IMR-90 (cell line): ENCODE results near the gene CHPF2. TPM values are rescaled to one million over a fixed set of nuclear protein-coding genes. Genes with fewer than 3 reads are reported as not detected.

Experiments
- ATAC-seq: fragments of 200-7000 bp; cut with Tn5 transposase; 2 replicates; pipeline ENCODE4 v1.9.1; 2020; ENCODE audit warnings: low read depth, mild to moderate bottlenecking, moderate library complexity
- BruUV-seq: library from RNA; stranded (reverse); fragments of 400-500 nt; replicated peaks from 2 replicates; lab custom pipeline; 2021; lab: Mats Ljungman, UMichigan
- CTCF ChIA-PET: fragments of 300-600 bp; formaldehyde crosslinking; extraction: SDS; loops from one replicate; lab custom pipeline; 2021; ENCODE audit warnings: antibody characterized with exemption; lab: Yijun Ruan, JAX
- POLR2A ChIA-PET: fragments of 300-600 bp; sonication (Branson Sonifier 250); formaldehyde crosslinking; loops from one replicate; lab custom pipeline; 2022; ENCODE audit warnings: antibody characterized with exemption; ENCODE audit not compliant: unreplicated experiment; lab: Charles Lee
- DNase-seq: peaks from one replicate; pipeline ENCODE4 v3.0.0; 2013
- H2AFZ ChIP-seq: replicated peaks from 2 replicates; pipeline ENCODE3; 2013; ENCODE audit warnings: low read length, mild to moderate bottlenecking; ENCODE audit not compliant: poor library complexity
- H2AK5ac ChIP-seq: 2 replicates; pipeline ENCODE4 v1.6.1; 2013; ENCODE audit warnings: low read depth, low read length, inconsistent platforms
- H2AK9ac ChIP-seq: replicated peaks from 2 replicates; pipeline ENCODE3; 2013; ENCODE audit warnings: mild to moderate bottlenecking, low read depth, low read length, moderate library complexity; ENCODE audit not compliant: poor library complexity
- H2BK120ac ChIP-seq: 2 replicates; pipeline ENCODE4 v1.6.1; 2013; ENCODE audit warnings: low read depth, low read length, inconsistent platforms
- H2BK15ac ChIP-seq: 3 replicates; pipeline ENCODE4 v1.6.1; 2013; ENCODE audit warnings: low read depth, low read length, inconsistent platforms
- H2BK20ac ChIP-seq: 2 replicates; pipeline ENCODE4 v1.6.1; 2013; ENCODE audit warnings: low read depth, mild to moderate bottlenecking, inconsistent platforms, low read length, moderate library complexity
- H2BK5ac ChIP-seq: 2 replicates; pipeline ENCODE4 v1.6.1; 2013; ENCODE audit warnings: mild to moderate bottlenecking, low read depth, low read length, inconsistent platforms; ENCODE audit not compliant: poor library complexity, severe bottlenecking
- H3K14ac ChIP-seq: replicated peaks from 2 replicates; pipeline ENCODE4 v1.6.1; 2013; ENCODE audit warnings: low read depth, low read length, inconsistent platforms
- H3K18ac ChIP-seq: 2 replicates; pipeline ENCODE4 v1.6.1; 2013; ENCODE audit warnings: low read depth, low read length, control low read depth
- H3K23ac ChIP-seq: 2 replicates; pipeline ENCODE4 v1.6.1; 2013; ENCODE audit warnings: low read depth, low read length, inconsistent platforms
- H3K27ac ChIP-seq: 2 replicates; pipeline ENCODE4 v1.5.1; 2013; ENCODE audit warnings: mild to moderate bottlenecking, control low read depth, low read length; ENCODE audit not compliant: insufficient read depth
- H3K27me3 ChIP-seq: 2 replicates; pipeline ENCODE4 v1.6.1; 2013; ENCODE audit warnings: low read length; ENCODE audit not compliant: control insufficient read depth, insufficient read depth
- H3K36me3 ChIP-seq: 2 replicates; pipeline ENCODE4 v1.6.1; 2013; ENCODE audit warnings: low read length, mixed read lengths; ENCODE audit not compliant: control insufficient read depth, insufficient read depth
- H3K4ac ChIP-seq: 2 replicates; pipeline ENCODE4 v1.6.1; 2013; ENCODE audit warnings: low read depth, low read length, inconsistent platforms
- H3K4me1 ChIP-seq: 2 replicates; pipeline ENCODE4 v1.6.1; 2013; ENCODE audit warnings: low read length, mixed read lengths; ENCODE audit not compliant: control insufficient read depth, insufficient read depth
- H3K4me2 ChIP-seq: 2 replicates; pipeline ENCODE4 v1.6.1; 2013; ENCODE audit warnings: low read depth, mild to moderate bottlenecking, control low read depth, low read length, moderate library complexity
- H3K4me3 ChIP-seq: 2 replicates; pipeline ENCODE4 v1.5.1; 2013; ENCODE audit warnings: low read depth, mild to moderate bottlenecking, control low read depth, low read length, moderate library complexity; ENCODE audit not compliant: insufficient read depth
- H3K56ac ChIP-seq: 2 replicates; pipeline ENCODE4 v1.6.1; 2013; ENCODE audit warnings: low read length, inconsistent platforms; ENCODE audit not compliant: insufficient read depth; ENCODE audit errors: extremely low read depth
- H3K79me1 ChIP-seq, 2 experiments: 2 replicates each; pipeline ENCODE4 v1.6.1; 2013; ENCODE audit warnings: low read length in 2 of 2, inconsistent platforms in 1 of 2, low read depth in 1 of 2
- H3K9ac ChIP-seq: 2 replicates; pipeline ENCODE4 v1.6.1; 2013; ENCODE audit warnings: low read depth, low read length, control low read depth
- H3K9me1 ChIP-seq: 2 replicates; pipeline ENCODE4 v1.6.1; 2013; ENCODE audit warnings: low read length, inconsistent platforms; ENCODE audit not compliant: insufficient read depth
- H3K9me3 ChIP-seq: 2 replicates; pipeline ENCODE4 v1.6.1; 2013; ENCODE audit warnings: low read length; ENCODE audit not compliant: control insufficient read depth, insufficient read depth
- H4K20me1 ChIP-seq: 2 replicates; pipeline ENCODE4 v1.6.1; 2013; ENCODE audit warnings: low read length, inconsistent platforms; ENCODE audit not compliant: insufficient read depth
- H4K5ac ChIP-seq: 2 replicates; pipeline ENCODE4 v1.6.1; 2013; ENCODE audit warnings: mild to moderate bottlenecking, low read depth, low read length, control low read depth
- H4K8ac ChIP-seq, 2 experiments: 2 replicates each; pipeline ENCODE4 v1.6.1; 2013; ENCODE audit warnings: low read depth in 2 of 2, low read length in 2 of 2, control low read depth in 1 of 2, inconsistent platforms in 1 of 2
- H4K91ac ChIP-seq: 2 replicates; pipeline ENCODE4 v1.6.1; 2013; ENCODE audit warnings: low read depth, low read length, inconsistent platforms; ENCODE audit not compliant: insufficient read depth
- BHLHE40 ChIP-seq: fragments of 150-350 bp; IDR thresholded peaks from 2 replicates; pipeline ENCODE4 v1.6.1; 2016; ENCODE audit warnings: mild to moderate bottlenecking, low read depth, low read length
- ELK1 ChIP-seq: fragments of 150-350 bp; IDR thresholded peaks from 2 replicates; pipeline ENCODE4 v1.6.1; 2016; ENCODE audit warnings: low read depth, mild to moderate bottlenecking, low read length, moderate library complexity, borderline replicate concordance
- FOS ChIP-seq: fragments of 150-350 bp; IDR thresholded peaks from 2 replicates; pipeline ENCODE4 v1.6.1; 2016; ENCODE audit warnings: low read depth, low read length
- MAZ ChIP-seq: IDR thresholded peaks from 2 replicates; pipeline ENCODE4 v1.6.1; 2012; ENCODE audit warnings: low read depth, mild to moderate bottlenecking, low read length, improper control_type of control experiment, moderate library complexity, borderline replicate concordance
- POLR2A ChIP-seq: IDR thresholded peaks from 2 replicates; pipeline ENCODE4 v1.6.1; 2012; ENCODE audit warnings: mild to moderate bottlenecking, low read depth, low read length
- RFX5 ChIP-seq: IDR thresholded peaks from 2 replicates; pipeline ENCODE4 v1.8.0; 2012; ENCODE audit warnings: low read depth, mild to moderate bottlenecking, low read length, moderate library complexity
- SMC3 ChIP-seq: fragments of 150-350 bp; IDR thresholded peaks from 2 replicates; pipeline ENCODE4 v1.6.1; 2016; ENCODE audit warnings: low read depth, mild to moderate bottlenecking, antibody characterized with exemption, low read length, moderate library complexity
- WGBS, 2 experiments: methylation state at CpG; one replicate each; pipeline versions ENCODE4 v1.1.5 to v1.1.7; 2013; ENCODE audit warnings: missing lambda C conversion rate in 2 of 2; ENCODE audit not compliant: insufficient read length in 1 of 2; ENCODE audit errors: extremely low coverage in 2 of 2; 5-methylcytosine and 5-hydroxymethylcytosine counted together
- dilution Hi-C: fragments of 300-500 bp; cut with HindIII; formaldehyde crosslinking; loops from one replicate; pipeline ENCODE4 v1.14.3; 2018; ENCODE audit warnings: low sequenced_read_pairs; ENCODE audit not compliant: unreplicated experiment
- in situ Hi-C: fragments of 300-500 bp; cut with MboI; formaldehyde crosslinking; loops from 3 replicates; pipeline ENCODE4 v1.14.3; 2019; ENCODE audit warnings: low sequenced_read_pairs, inconsistent platforms, mixed read lengths
- intact Hi-C: fragments of 100-400 bp; cut with micrococcal nuclease; formaldehyde crosslinking; loops from 2 replicates; pipeline ENCODE4 v1.10.0; 2022
- polyA plus RNA-seq, 3 experiments: library from polyadenylated mRNA; depleted of rRNA; stranded (reverse); fragments of >200 nt; gene quantifications; 2 replicates each; pipeline ENCODE4 v1.2.3, GENCODE V29; 2012; ENCODE audit warnings: low replicate concordance in 1 of 3
- total RNA-seq: library from RNA; depleted of rRNA; stranded (reverse); fragments of >200 nt; gene quantifications from 2 replicates; pipeline ENCODE4 v1.2.3, GENCODE V29; 2012

Gene CHPF2
- total and polyA plus RNA-seq, 2 of the 4 experiments (the other 2 are of a cell fraction), result 26.2 to 77.0 TPM

GRCh38 chr7:151283302-151283701 lies 51.0 kb downstream of the CHPF2 start:
- intact Hi-C loops (no loop called here), in situ Hi-C loops (no loop called here), dilution Hi-C loops (no loop called here)
- Histone ChIP-seq H3K27me3 (peaks cover 43% of the 10 kb centered on the region), H3K4me3 (no peak overlapping the region), H2AK9ac (no peak overlapping the region), H2BK120ac (no peak overlapping the region), H3K56ac (no peak overlapping the region), H4K8ac (no peak overlapping the region), H2BK15ac (no peak overlapping the region), H3K18ac (no peak overlapping the region), H2BK20ac (no peak overlapping the region), H3K23ac (no peak overlapping the region), H3K9me3 (peaks cover 2% of the 10 kb centered on the region), H3K4me1 (no peaks in the 10 kb centered on the region), H4K5ac (no peak overlapping the region), H2BK5ac (no peak overlapping the region), H3K36me3 (no peaks in the 10 kb centered on the region), H3K14ac (no peak overlapping the region), H3K4ac (no peak overlapping the region), H3K9me1 (no peaks in the 10 kb centered on the region), H3K27ac (no peak overlapping the region), H3K79me1 (no peaks in the 10 kb centered on the region), H4K20me1 (no peaks in the 10 kb centered on the region), H4K91ac (no peak overlapping the region), H3K9ac (no peak overlapping the region), H2AFZ (no peak overlapping the region), H3K4me2 (no peak overlapping the region), H2AK5ac (no peak overlapping the region)
- TF ChIP-seq ELK1 (no peak), SMC3 (no peak), RFX5 (no peak), POLR2A (no peak), BHLHE40 (no peak), FOS (no peak), MAZ (no peak)
- DNase-seq (no peak), ATAC-seq (no peak)
- no TSS peak for BruUV-seq
- CTCF ChIA-PET, result no interaction called here
- WGBS, 2 experiments, result no CpG with 5 or more reads among the region's 2 CpGs
- POLR2A ChIA-PET, result no interaction called here
